ENCODE data around the gene EPHA1.
A peak's percentile ranks its signal among the peaks of the same experiment; 100 is the strongest.

Gene EPHA1

GRCh38 chr7:143369678-143370651 is 38.7 kb downstream of the EPHA1 start:
- no peak for FAIRE-seq
- TF ChIP-seq POLR2A (IDR thresholded peaks at IDR 0.05; ENCODE audit: low read depth, low read length): no peak
- no peak for DNase-seq (ENCODE audit: insufficient read length, low spot score)

DNA sequence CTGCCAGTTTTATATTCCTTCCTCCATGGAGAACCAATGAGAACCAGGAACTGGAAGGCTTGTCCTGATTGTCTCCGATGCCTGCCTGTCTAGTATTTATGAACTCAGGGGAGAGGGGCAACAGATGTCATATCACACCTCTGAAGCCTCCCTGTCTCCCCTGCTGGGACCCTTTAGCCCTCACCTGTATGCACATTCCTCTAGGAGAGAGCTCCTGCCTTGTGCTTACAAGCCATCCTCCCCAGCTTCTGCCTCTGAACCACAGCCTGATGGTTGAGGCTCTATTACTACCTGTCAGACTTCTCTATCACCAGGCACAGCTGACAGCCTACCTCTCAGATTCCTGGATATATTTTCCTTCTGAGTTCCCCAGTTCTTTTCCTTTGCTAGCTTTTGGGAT is 40.3 kb downstream of the EPHA1 start:
- FAIRE-seq (no peak), DNase-seq (ENCODE audit: insufficient read length, low spot score) (no peak)
- no peak for TF ChIP-seq POLR2A (IDR thresholded peaks at IDR 0.05; ENCODE audit: low read depth, low read length)

DNA sequence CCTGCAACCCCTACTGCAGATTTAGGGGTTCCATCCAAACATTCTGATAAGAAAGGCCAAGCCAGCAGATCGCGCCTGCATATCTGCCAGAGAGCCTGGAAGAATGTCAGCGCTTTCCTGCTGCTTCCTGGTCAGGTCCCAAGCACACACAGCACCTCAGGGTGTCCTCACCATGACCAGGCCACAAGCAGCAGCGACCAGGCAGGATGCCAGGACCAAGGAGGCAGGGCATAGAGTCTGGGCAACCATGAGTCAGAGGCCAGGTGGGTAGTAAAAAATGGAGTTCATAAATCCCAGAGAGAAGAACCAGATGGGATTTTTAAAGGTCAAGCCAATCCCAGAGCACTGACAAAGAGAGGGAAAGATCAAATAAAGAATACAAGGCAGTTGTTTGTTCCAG is 40.7 kb downstream of the EPHA1 start:
- FAIRE-seq (peak; percentile 78), DNase-seq (ENCODE audit: insufficient read length, low spot score) (peak; percentile 93)
- no peak for TF ChIP-seq POLR2A (IDR thresholded peaks at IDR 0.05; ENCODE audit: low read depth, low read length)

DNA sequence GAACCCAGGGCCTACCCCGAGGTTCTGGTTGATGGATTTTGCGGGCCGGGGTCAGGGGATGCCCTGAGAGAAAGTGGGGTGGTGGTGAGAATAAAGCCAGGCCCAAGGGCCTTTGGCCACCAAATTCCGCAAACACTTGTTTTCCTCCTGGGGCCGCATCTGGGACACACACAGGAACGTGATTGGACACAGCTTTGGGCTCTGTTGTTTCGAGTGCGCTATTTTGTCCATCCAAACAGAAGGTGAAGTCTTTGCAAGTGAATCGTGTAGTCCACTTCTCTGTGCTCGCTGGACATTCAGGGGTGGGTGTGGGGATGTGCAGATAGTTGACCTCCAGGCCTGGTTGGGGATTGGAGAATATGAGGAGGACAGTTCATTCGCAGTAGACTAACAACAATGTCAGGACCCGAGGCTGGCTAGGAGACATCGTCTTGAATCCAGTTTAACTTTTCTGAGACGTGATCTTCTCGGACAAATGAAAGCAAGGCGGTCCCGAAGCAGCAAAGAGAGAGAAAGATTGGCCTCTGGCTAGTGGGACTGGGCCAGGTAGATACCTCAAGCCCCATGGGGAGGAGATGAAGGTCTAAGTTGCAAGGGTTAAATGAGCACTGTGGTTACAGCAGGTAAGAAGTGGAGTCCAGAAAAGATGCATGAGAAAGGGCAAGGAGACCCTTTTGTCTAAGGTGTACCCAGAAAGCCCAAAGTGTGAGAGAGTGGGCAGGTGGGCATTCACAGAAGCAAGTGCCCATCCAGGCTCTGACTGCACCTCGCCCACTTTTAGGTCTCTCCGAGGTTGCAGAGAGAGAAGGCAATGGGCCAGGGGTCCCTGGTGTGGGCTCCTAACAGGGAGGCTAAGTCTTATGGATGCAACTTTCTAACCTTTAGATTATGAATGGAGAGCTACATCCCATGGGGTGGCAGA is 45.4 kb downstream of the EPHA1 start:
- FAIRE-seq: no peak
- no peak for DNase-seq (ENCODE audit: insufficient read length, low spot score)
- TF ChIP-seq POLR2A (IDR thresholded peaks at IDR 0.05; ENCODE audit: low read depth, low read length): no peak

DNA sequence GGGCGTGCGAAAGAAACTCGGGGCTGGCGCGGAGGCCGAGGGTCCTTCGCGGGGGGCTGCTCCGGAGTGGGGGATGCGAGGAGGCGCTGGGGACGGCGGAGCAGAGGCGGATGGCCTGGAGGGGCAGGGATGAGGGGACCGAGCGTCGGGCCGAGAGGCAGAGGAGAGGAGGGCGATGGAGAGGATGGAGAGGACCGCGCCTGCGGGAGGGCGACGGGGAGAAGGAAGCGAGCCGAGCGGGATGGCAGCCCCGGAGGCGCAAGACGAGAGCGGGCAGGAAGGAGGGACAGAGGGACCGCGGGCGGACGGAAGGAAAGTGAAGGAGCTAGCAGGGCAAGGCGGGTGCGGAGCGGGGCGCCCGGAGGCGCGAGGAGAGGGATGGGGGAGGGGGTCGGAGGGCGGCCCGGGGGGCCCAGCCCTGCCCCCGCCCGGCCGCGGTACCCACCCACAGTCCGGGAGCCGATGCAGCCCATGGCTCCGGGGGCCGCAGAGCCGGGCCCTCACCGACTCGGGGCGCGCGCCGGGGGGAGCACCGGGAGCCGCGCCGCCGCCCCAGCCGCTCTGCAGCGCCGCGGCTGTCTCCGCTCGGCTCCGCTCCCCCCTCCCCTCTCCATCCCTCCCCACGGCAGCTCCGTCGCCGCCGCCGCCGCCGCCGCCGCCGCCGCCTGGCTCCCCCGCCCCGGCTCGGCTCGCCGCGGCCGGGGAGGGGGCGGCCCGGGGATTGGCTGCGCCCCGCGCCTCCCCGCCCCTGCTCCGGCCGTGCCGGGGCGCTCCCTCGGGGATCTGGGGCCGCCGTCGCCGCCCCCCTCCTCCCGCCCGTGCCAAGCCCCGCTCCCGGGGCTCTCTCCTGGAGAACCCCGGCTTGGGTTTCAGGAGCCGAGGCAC is 46.3 kb downstream of the EPHA1 start, which contains the start of gene FAM131B:
TSS of gene FAM131B (minus strand) at position 583 of the 885 bp plus-strand sequence. CDS start at position 473, 110 bp downstream.
- FAIRE-seq (no peak), DNase-seq (ENCODE audit: insufficient read length, low spot score) (no peak)
- no peak for TF ChIP-seq POLR2A (IDR thresholded peaks at IDR 0.05; ENCODE audit: low read depth, low read length)

DNA sequence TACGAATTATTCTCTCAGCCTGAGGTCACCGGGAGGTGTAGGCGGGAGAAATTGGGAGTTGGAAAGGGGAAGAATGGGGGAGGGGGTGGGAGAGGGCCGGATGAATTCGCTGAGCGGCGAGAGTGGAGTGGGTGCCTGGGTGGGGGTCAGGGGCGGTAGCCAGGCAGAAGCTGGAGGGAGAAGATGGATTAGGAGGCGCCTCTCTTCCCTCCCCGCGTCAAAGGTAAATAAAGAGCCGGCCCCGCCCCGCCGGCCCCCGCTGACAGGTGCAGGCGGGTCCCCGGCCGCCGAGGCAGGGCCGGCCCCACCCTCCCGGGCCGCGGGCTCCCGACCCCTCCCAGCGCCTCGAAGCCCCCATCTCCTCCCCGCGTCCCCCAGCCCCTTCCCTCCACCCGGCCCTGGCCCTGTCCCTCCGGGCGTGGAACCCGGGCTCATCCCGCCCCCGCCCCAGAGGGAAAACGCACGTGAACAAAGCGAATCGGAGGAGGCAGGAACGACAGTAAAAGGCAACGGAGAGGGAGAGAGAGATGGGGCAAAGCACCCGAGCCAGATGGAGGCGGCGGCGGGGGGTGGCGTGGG is 47.0 kb downstream of the EPHA1 start:
- FAIRE-seq (no peak), DNase-seq (ENCODE audit: insufficient read length, low spot score) (no peak)
- no peak for TF ChIP-seq POLR2A (IDR thresholded peaks at IDR 0.05; ENCODE audit: low read depth, low read length)

GRCh38 chr7:143360788-143361551 is 47.7 kb downstream of the EPHA1 start:
- no peak for FAIRE-seq
- no peak for DNase-seq (ENCODE audit: insufficient read length, low spot score)
- TF ChIP-seq POLR2A (IDR thresholded peaks at IDR 0.05; ENCODE audit: low read depth, low read length): no peak

- no peak for FAIRE-seq
- TF ChIP-seq POLR2A (IDR thresholded peaks at IDR 0.05; ENCODE audit: low read depth, low read length): no peak
Observed at GRCh38 chr7:143359771-143360353, 48.8 kb downstream of the EPHA1 start.

GRCh38 chr7:143358626-143359025 is 50.0 kb downstream of the EPHA1 start:
- FAIRE-seq (no peak), DNase-seq (ENCODE audit: insufficient read length, low spot score) (no peak)
- no peak for TF ChIP-seq POLR2A (IDR thresholded peaks at IDR 0.05; ENCODE audit: low read depth, low read length)

More at GRCh38 chr7:143359771-143360353, 48.8 kb downstream of the EPHA1 start:
- no peak for DNase-seq (ENCODE audit: insufficient read length, low spot score)

DNA sequence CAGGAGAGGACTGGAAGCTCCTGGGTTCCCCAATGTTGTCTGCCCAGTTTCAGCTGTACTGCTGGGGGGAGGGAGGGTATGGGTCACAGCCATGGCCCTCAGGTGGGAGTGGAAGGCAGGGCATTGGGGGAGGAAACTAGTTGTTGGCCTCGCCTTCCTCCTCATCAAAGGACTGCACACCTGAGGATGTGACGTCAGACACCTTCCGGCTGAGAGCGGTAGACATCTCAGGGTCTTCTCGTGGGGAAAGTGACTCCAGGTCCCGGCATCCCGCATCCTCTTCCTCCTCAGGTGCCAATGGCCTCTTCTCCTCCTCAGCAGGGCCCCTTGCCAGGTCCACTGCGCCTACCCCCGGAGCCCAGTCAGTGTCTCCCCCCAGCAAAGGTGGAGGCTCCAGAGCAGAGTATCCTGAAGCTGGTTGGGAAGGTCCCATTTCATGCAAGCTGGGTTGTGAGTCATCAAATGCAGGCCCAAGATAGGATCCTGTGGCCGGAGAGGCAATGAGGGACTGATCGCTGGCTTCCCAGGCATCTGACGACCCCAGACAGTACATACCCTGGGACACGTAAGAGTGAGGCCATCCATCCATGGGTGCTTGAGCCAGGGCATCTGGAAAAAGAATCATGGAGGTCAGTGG is 52.1 kb downstream of the EPHA1 start:
- no peak for DNase-seq (ENCODE audit: insufficient read length, low spot score)
- TF ChIP-seq POLR2A (IDR thresholded peaks at IDR 0.05; ENCODE audit: low read depth, low read length): no peak
- no peak for FAIRE-seq

Data from H54 (cell line).